HG02970 (cell line): ENCODE results near the gene NUDT3.
"Not testable (repeated sequence)": the region's sequence is repeated elsewhere in the genome, so short reads cannot be mapped to it uniquely, and the experiment has no call there.

Source experiments
- ATAC-seq: cut with Tn5 transposase; IDR thresholded peaks from one replicate; pipeline ENCODE4 v1.9.1; 2021; ENCODE audit warnings: mild to moderate bottlenecking, moderate library complexity, moderate number of reproducible peaks; ENCODE audit not compliant: unreplicated experiment, low FRiP score

NUDT3 gene

GRCh38 chr6:34347303-34347702 lies 45.2 kb downstream of the NUDT3 start:
- no peak for ATAC-seq

GRCh38 chr6:34346175-34347119 lies 46.0 kb downstream of the NUDT3 start:
- ATAC-seq: no peak

- no peak for ATAC-seq
Observed at GRCh38 chr6:34343806-34344205, 48.7 kb downstream of the NUDT3 start.

- no peak for ATAC-seq
Observed at GRCh38 chr6:34342247-34342646, 50.2 kb downstream of the NUDT3 start.

- no peak for ATAC-seq
Observed at GRCh38 chr6:34341481-34341971, 50.9 kb downstream of the NUDT3 start.

GRCh38 chr6:34340906-34341480 lies 51.5 kb downstream of the NUDT3 start:
- ATAC-seq: no peak

- no peak for ATAC-seq
Observed at GRCh38 chr6:34340394-34340793, 52.1 kb downstream of the NUDT3 start.

- ATAC-seq: no peak
Observed at GRCh38 chr6:34339971-34340370, 52.5 kb downstream of the NUDT3 start.

GRCh38 chr6:34339432-34339831 lies 53.0 kb downstream of the NUDT3 start:
- ATAC-seq: no peak

- ATAC-seq: no peak
Observed at GRCh38 chr6:34338811-34339210, 53.7 kb downstream of the NUDT3 start.

- no peak for ATAC-seq
Observed at GRCh38 chr6:34338377-34338776, 54.1 kb downstream of the NUDT3 start.

GRCh38 chr6:34334796-34335416 lies 57.6 kb downstream of the NUDT3 start:
- ATAC-seq: no peak

- no peak for ATAC-seq
Observed at GRCh38 chr6:34333858-34334257, 58.6 kb downstream of the NUDT3 start.

- no peak for ATAC-seq
Observed at GRCh38 chr6:34332251-34333198, 59.9 kb downstream of the NUDT3 start.

GRCh38 chr6:34331371-34332050 lies 61.0 kb downstream of the NUDT3 start:
- ATAC-seq: no peak

GRCh38 chr6:34329814-34330213 lies 62.7 kb downstream of the NUDT3 start:
- not testable (repeated sequence) for ATAC-seq

GRCh38 chr6:34328969-34329368 lies 63.5 kb downstream of the NUDT3 start:
- ATAC-seq: no peak

GRCh38 chr6:34327313-34328205 lies 64.9 kb downstream of the NUDT3 start:
- not testable (repeated sequence) for ATAC-seq

GRCh38 chr6:34325633-34326032 lies 66.8 kb downstream of the NUDT3 start:
- ATAC-seq: no peak
